Endothelial cell of umbilical vein (primary cell): ENCODE data around the gene ORC5.

ENCODE experiments used
- CTCF ChIP-seq, 2 donors: IDR thresholded peaks; 1 replicate in 1 of 2; 2 replicates in 1 of 2; pipeline ENCODE4 v1.5.1; 2011; ENCODE audit warnings: low read length in 2 of 2, mild to moderate bottlenecking in 2 of 2, moderate library complexity in 2 of 2, control low read depth in 1 of 2, inconsistent platforms in 1 of 2, low read depth in 1 of 2; ENCODE audit not compliant: insufficient read depth in 1 of 2; ENCODE audit errors: extremely low read depth in 1 of 2
- JUN ChIP-seq: IDR thresholded peaks from 2 replicates; pipeline ENCODE4 v1.6.1; 2011; ENCODE audit warnings: borderline replicate concordance, low read depth; ENCODE audit not compliant: insufficient read length, insufficient read depth
- POLR2A ChIP-seq: IDR thresholded peaks from 2 replicates; pipeline ENCODE4 v1.6.1; 2012; ENCODE audit warnings: low read depth, mild to moderate bottlenecking, control low read depth, low read length
- TF ChIP-seq, protein P1 (sequence below): IDR thresholded peaks from 2 replicates; pipeline ENCODE4 v1.6.1; 2011; ENCODE audit not compliant: insufficient read depth, insufficient read length

DNA sequence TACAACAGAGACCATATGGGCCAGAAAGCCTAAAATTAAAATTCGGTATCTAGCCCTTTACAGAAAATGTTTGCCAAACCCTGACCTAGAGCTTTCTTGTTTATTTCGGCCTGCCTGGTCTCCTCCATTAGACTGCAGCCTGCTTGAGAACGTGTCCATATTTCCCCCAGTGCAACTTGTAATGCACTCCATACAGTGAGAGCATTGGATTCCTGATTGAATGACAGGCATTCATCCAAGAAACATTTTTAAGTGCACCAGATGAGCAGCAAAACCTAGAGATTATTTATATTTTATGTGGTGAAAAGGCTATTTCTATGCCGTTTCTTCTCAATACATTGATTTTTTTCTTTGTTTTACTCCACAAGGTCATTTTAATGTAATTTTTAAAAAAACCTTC is 47.4 kb upstream of the ORC5 start:
- TF ChIP-seq CTCF (IDR thresholded peaks at IDR 0.05; ENCODE audit: extremely low read depth in 1 of 2, insufficient read depth in 1 of 2, low read depth in 1 of 2, low read length in 2 of 2): no peak
- TF ChIP-seq, protein P1, sequence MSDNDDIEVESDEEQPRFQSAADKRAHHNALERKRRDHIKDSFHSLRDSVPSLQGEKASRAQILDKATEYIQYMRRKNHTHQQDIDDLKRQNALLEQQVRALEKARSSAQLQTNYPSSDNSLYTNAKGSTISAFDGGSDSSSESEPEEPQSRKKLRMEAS: no peak
- no peak for TF ChIP-seq POLR2A
- no peak for TF ChIP-seq JUN
